ENCODE data around the gene CYP4F22. TPM values are rescaled to one million over a fixed set of nuclear protein-coding genes. Genes with fewer than 3 reads are reported as not detected.

Gene CYP4F22
- total and polyA plus RNA-seq, 9 of the 15 experiments (the other 6 are each of a cell fraction or from before 2014, with no cell fraction given) = not detected

DNA sequence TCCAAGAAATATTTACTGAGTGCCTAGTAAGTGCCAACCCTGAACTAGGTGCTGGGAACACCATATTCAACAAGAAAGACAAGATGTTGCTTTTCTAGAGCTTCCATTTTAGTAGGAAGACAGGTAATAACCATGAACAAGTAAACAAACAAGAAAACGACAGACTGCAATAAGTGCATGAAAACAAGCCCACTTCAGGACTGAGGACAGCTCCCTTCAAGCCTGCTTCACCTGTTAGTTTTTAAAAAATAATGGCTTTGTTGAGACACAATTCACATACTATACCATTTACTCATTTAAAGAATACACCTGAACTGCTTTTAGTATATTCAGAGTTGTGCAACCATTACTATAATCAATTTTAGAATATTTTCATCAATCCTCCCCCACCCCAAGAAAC is 30.4 kb downstream of the CYP4F22 start:
- POLR2A ChIA-PET = no interaction called here
- no peaks in the 10 kb centered on the region for H3K9me1 ChIP-seq (ENCODE audit: control insufficient read depth, insufficient read depth, low read length)
- TF ChIP-seq, protein P1, sequence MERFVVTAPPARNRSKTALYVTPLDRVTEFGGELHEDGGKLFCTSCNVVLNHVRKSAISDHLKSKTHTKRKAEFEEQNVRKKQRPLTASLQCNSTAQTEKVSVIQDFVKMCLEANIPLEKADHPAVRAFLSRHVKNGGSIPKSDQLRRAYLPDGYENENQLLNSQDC (CRISPR knock-in tag; IDR thresholded peaks at IDR 0.05) = no peak
- TF ChIP-seq, protein P2, sequence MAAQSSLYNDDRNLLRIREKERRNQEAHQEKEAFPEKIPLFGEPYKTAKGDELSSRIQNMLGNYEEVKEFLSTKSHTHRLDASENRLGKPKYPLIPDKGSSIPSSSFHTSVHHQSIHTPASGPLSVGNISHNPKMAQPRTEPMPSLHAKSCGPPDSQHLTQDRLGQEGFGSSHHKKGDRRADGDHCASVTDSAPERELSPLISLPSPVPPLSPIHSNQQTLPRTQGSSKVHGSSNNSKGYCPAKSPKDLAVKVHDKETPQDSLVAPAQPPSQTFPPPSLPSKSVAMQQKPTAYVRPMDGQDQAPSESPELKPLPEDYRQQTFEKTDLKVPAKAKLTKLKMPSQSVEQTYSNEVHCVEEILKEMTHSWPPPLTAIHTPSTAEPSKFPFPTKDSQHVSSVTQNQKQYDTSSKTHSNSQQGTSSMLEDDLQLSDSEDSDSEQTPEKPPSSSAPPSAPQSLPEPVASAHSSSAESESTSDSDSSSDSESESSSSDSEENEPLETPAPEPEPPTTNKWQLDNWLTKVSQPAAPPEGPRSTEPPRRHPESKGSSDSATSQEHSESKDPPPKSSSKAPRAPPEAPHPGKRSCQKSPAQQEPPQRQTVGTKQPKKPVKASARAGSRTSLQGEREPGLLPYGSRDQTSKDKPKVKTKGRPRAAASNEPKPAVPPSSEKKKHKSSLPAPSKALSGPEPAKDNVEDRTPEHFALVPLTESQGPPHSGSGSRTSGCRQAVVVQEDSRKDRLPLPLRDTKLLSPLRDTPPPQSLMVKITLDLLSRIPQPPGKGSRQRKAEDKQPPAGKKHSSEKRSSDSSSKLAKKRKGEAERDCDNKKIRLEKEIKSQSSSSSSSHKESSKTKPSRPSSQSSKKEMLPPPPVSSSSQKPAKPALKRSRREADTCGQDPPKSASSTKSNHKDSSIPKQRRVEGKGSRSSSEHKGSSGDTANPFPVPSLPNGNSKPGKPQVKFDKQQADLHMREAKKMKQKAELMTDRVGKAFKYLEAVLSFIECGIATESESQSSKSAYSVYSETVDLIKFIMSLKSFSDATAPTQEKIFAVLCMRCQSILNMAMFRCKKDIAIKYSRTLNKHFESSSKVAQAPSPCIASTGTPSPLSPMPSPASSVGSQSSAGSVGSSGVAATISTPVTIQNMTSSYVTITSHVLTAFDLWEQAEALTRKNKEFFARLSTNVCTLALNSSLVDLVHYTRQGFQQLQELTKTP (IDR thresholded peaks at IDR 0.05; ENCODE audit: low read depth in 1 of 2, partially characterized antibody in 2 of 2) = peak in 1 of 2 experiments; percentile 37
- peak; percentile 88 for TF ChIP-seq MIER1 (IDR thresholded peaks at IDR 0.05; ENCODE audit: low read depth)
- TF ChIP-seq, protein P3, sequence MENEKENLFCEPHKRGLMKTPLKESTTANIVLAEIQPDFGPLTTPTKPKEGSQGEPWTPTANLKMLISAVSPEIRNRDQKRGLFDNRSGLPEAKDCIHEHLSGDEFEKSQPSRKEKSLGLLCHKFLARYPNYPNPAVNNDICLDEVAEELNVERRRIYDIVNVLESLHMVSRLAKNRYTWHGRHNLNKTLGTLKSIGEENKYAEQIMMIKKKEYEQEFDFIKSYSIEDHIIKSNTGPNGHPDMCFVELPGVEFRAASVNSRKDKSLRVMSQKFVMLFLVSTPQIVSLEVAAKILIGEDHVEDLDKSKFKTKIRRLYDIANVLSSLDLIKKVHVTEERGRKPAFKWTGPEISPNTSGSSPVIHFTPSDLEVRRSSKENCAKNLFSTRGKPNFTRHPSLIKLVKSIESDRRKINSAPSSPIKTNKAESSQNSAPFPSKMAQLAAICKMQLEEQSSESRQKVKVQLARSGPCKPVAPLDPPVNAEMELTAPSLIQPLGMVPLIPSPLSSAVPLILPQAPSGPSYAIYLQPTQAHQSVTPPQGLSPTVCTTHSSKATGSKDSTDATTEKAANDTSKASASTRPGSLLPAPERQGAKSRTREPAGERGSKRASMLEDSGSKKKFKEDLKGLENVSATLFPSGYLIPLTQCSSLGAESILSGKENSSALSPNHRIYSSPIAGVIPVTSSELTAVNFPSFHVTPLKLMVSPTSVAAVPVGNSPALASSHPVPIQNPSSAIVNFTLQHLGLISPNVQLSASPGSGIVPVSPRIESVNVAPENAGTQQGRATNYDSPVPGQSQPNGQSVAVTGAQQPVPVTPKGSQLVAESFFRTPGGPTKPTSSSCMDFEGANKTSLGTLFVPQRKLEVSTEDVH (IDR thresholded peaks at IDR 0.05; ENCODE audit: low read depth, partially characterized antibody) = no peak
- TF ChIP-seq XRCC4 (IDR thresholded peaks at IDR 0.05; ENCODE audit: extremely low read depth, insufficient read depth, insufficient read length) = no peak

More for the DNA sequence above, 30.4 kb downstream of the CYP4F22 start:
- in situ Hi-C loops (cut with MboI) (no loop called here), intact Hi-C loops (cut with micrococcal nuclease) (no loop called here)
- H3K36me3 ChIP-seq (ENCODE audit: control insufficient read depth, insufficient read depth, low read length) = no peaks in the 10 kb centered on the region
- H3K9ac ChIP-seq (ENCODE audit: insufficient read depth in 1 of 2, low read depth in 2 of 2, low read length in 2 of 2) = no peak overlapping the region
- H3K9me3 ChIP-seq (replicated peaks; ENCODE audit: control insufficient read depth, insufficient read depth, low read depth, low read length) = no peaks in the 10 kb centered on the region
- H3K27ac ChIP-seq (ENCODE audit: extremely low read depth, low read depth, low read length) = no peak overlapping the region
- no TSS peak for BruUV-seq (replicated peaks)
- no peaks in the 10 kb centered on the region for H3K79me2 ChIP-seq (ENCODE audit: control insufficient read depth, insufficient read depth, low read length)
- ATAC-seq = no peak
- no peak overlapping the region for H3K4me2 ChIP-seq (ENCODE audit: insufficient read depth, low read length)
- peaks cover 0 to under 1% of the 10 kb centered on the region in 2 experiments; a peak in 2 of 5 replicates for H3K27me3 ChIP-seq (ENCODE audit: control insufficient read depth in 2 of 2, insufficient read depth in 2 of 2, low read length in 2 of 2)
- peaks cover 0 to 3% of the 10 kb centered on the region in 2 experiments; a peak in 2 of 5 replicates for H3K4me1 ChIP-seq (replicated peaks in 1 of 2; ENCODE audit: control insufficient read depth in 2 of 2, insufficient read depth in 2 of 2, low read length in 2 of 2)
- peak; percentile 74 for FAIRE-seq
- H2AFZ ChIP-seq (ENCODE audit: low read depth, low read length) = no peak overlapping the region
- CTCF ChIA-PET (ENCODE audit: low intra/inter-chr PET ratio) = interaction anchor here (0.6 kb wide), 1 partner anchor 379 kb away, joined by 3 read pairs; no protein-coding TSS in a partner anchor
- no peak overlapping the region for H3K4me3 ChIP-seq
- peak in 1 of 4 experiments; percentile 20 for DNase-seq (ENCODE audit: extremely low read depth in 1 of 4, low spot score in 3 of 4)
- no peaks in the 10 kb centered on the region for H4K20me1 ChIP-seq (replicated peaks; ENCODE audit: control insufficient read depth, insufficient read depth, low read length)
- WGBS (ENCODE audit: insufficient coverage, low coverage, missing lambda C conversion rate) = 0% methylated on average over 1 of the region's 1 CpG

Data from K562 (cell line).